Measurements from ENCODE around the gene PGLYRP2.
"Not testable (repeated sequence)": the region's sequence is repeated elsewhere in the genome, so short reads cannot be mapped to it uniquely, and the experiment has no call there.

PGLYRP2 gene

GRCh38 chr19:15479391-15480345 is at the start of gene PGLYRP2:
Gene PGLYRP2 (minus strand): TSS chr19:15479501. CDS start chr19:15479371, 130 bp downstream.
- DNase-seq: no peak

- DNase-seq: no peak
Observed at GRCh38 chr19:15527705-15528104, 48.4 kb upstream of the PGLYRP2 start.

- DNase-seq: no peak
Observed at GRCh38 chr19:15526408-15526807, 47.1 kb upstream of the PGLYRP2 start.

- DNase-seq: no peak
Observed at GRCh38 chr19:15525291-15525690, 46.0 kb upstream of the PGLYRP2 start.

- DNase-seq: no peak
Observed at GRCh38 chr19:15524781-15525180, 45.5 kb upstream of the PGLYRP2 start.

- no peak for DNase-seq
Observed at GRCh38 chr19:15519433-15519976, 40.2 kb upstream of the PGLYRP2 start.

GRCh38 chr19:15517778-15518177 is 38.5 kb upstream of the PGLYRP2 start:
- no peak for DNase-seq

- no peak for DNase-seq
Observed at GRCh38 chr19:15516363-15516762, 37.1 kb upstream of the PGLYRP2 start.

GRCh38 chr19:15515227-15515625 is 35.9 kb upstream of the PGLYRP2 start:
- DNase-seq: not testable (repeated sequence)

GRCh38 chr19:15511671-15512424 is 32.5 kb upstream of the PGLYRP2 start:
- no peak for DNase-seq

- no peak for DNase-seq
Observed at GRCh38 chr19:15508035-15508710, 28.9 kb upstream of the PGLYRP2 start, which contains the start of gene CYP4F22. Gene CYP4F22 (plus strand): TSS chr19:15508525. CDS start chr19:15525337, 16,812 bp downstream.

GRCh38 chr19:15507068-15508034 is 28.1 kb upstream of the PGLYRP2 start:
- DNase-seq: no peak

- no peak for DNase-seq
Observed at GRCh38 chr19:15506074-15506571, 26.8 kb upstream of the PGLYRP2 start.

GRCh38 chr19:15502264-15502663 is 23.0 kb upstream of the PGLYRP2 start:
- no peak for DNase-seq

- DNase-seq: no peak
Observed at GRCh38 chr19:15501596-15501995, 22.3 kb upstream of the PGLYRP2 start.

- no peak for DNase-seq
Observed at GRCh38 chr19:15498910-15499309, 19.6 kb upstream of the PGLYRP2 start.

- no peak for DNase-seq
Observed at GRCh38 chr19:15498156-15498858, 19.0 kb upstream of the PGLYRP2 start.

- DNase-seq: no peak
Observed at GRCh38 chr19:15495151-15495550, 15.8 kb upstream of the PGLYRP2 start.

- no peak for DNase-seq
Observed at GRCh38 chr19:15488489-15489226, 9.4 kb upstream of the PGLYRP2 start.

- no peak for DNase-seq
Observed at GRCh38 chr19:15487038-15487437, 7.7 kb upstream of the PGLYRP2 start.

Data from NCI-H187 treated with DMSO at 0.1 percent for 48 hours (cell line).